ENCODE measurements around the gene PPP1CB. TPM values are rescaled to one million over a fixed set of nuclear protein-coding genes. Genes with fewer than 3 reads are reported as not detected.

Gene PPP1CB
- total RNA-seq, 2 experiments from 2014 or later = 290 to 304 TPM

GRCh38 chr2:28828382-28828781 lies 76.8 kb downstream of the PPP1CB start:
- intact Hi-C loops (cut with DNase I, micrococcal nuclease) = no loop called here
- POLR2A ChIA-PET = no interaction called here
- CTCF ChIA-PET = no interaction called here

DNA sequence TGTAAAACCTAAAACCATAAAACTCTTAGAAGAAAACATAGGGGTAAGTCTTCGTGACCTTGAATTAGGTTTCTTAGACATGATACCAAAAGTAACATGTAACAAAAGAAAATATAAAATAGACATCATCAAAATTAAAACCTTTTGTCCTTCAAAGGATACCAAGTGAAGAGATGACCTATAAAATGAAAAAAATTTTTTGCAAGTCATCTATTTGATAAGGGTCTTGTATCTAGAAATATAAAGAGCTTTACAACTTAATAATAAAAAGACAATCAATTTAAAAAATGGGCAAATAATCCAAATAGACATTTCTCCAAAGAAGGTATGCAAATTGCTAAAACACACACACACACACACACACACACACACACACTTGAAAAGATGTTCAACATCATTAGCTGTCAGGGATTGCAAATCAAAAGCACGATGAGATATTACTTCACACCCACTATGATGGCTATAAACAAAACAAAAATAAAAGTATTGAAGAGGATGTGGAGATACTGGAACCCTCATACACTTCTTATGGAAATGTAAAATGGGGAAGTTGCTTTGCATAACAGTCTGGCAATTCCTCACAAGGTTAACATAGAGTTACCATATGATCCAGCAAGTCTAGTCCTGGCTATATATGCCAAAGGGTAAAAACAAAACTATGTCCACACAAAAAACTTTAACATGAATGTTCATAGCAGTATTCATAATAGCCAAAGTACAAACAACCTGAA lies 82.3 kb downstream of the PPP1CB start:
- H3K36me3 ChIP-seq (ENCODE audit: insufficient read depth, low read length) = no peaks in the 10 kb centered on the region
- H3K4me1 ChIP-seq (ENCODE audit: insufficient read depth, low read length) = no peaks in the 10 kb centered on the region
- Mint-ChIP-seq H3K27ac (no peak overlapping the region), H3K36me3 (ENCODE audit: low read depth) (no peaks in the 10 kb centered on the region), H3K4me3 (no peak overlapping the region), H3K4me1 (ENCODE audit: low read depth) (no peaks in the 10 kb centered on the region), H3K9me3 (no peaks in the 10 kb centered on the region), H3K27me3 (no peaks in the 10 kb centered on the region)
- no peaks in the 10 kb centered on the region for H3K9me3 ChIP-seq (ENCODE audit: control insufficient read depth in 1 of 2, insufficient read depth in 1 of 2, low read length in 2 of 2)
- CTCF ChIA-PET = interaction anchor here (0.6 to 1.5 kb wide), 2 partner anchors 9 to 10 kb away, joined by 3 to 4 read pairs; no protein-coding TSS in a partner anchor
- TF ChIP-seq, protein P1, sequence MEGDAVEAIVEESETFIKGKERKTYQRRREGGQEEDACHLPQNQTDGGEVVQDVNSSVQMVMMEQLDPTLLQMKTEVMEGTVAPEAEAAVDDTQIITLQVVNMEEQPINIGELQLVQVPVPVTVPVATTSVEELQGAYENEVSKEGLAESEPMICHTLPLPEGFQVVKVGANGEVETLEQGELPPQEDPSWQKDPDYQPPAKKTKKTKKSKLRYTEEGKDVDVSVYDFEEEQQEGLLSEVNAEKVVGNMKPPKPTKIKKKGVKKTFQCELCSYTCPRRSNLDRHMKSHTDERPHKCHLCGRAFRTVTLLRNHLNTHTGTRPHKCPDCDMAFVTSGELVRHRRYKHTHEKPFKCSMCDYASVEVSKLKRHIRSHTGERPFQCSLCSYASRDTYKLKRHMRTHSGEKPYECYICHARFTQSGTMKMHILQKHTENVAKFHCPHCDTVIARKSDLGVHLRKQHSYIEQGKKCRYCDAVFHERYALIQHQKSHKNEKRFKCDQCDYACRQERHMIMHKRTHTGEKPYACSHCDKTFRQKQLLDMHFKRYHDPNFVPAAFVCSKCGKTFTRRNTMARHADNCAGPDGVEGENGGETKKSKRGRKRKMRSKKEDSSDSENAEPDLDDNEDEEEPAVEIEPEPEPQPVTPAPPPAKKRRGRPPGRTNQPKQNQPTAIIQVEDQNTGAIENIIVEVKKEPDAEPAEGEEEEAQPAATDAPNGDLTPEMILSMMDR (IDR thresholded peaks at IDR 0.05) = no peak
- H3K4me3 ChIP-seq (ENCODE audit: low read length) = no peak overlapping the region
- POLR2A ChIA-PET = no interaction called here
- DNase-seq = no peak
- intact Hi-C loops (cut with DNase I, micrococcal nuclease) = no loop called here
- H3K27me3 ChIP-seq (ENCODE audit: control insufficient read depth in 1 of 2, insufficient read depth in 2 of 2, low read length in 2 of 2) = no peaks in the 10 kb centered on the region
- H3K27ac ChIP-seq (ENCODE audit: low read depth in 1 of 2, low read length in 2 of 2) = no peak overlapping the region
- ATAC-seq (ENCODE audit: poor library complexity) = no peak

More at GRCh38 chr2:28828382-28828781, 76.8 kb downstream of the PPP1CB start:
- no peak overlapping the region for H3K27ac Mint-ChIP-seq
- no peaks in the 10 kb centered on the region for H3K4me1 ChIP-seq (ENCODE audit: insufficient read depth, low read length)
- no peaks in the 10 kb centered on the region for H3K36me3 ChIP-seq (ENCODE audit: insufficient read depth, low read length)
- H3K27me3 Mint-ChIP-seq = no peaks in the 10 kb centered on the region
- no peaks in the 10 kb centered on the region for H3K36me3 Mint-ChIP-seq (ENCODE audit: low read depth)
- no peak for ATAC-seq (ENCODE audit: poor library complexity)
- no peaks in the 10 kb centered on the region for H3K4me1 Mint-ChIP-seq (ENCODE audit: low read depth)
- H3K9me3 Mint-ChIP-seq = no peaks in the 10 kb centered on the region
- TF ChIP-seq, protein P1 (IDR thresholded peaks at IDR 0.05) = no peak
- H3K9me3 ChIP-seq (ENCODE audit: control insufficient read depth in 1 of 2, insufficient read depth in 1 of 2, low read length in 2 of 2) = no peaks in the 10 kb centered on the region
- no peak overlapping the region for H3K4me3 ChIP-seq (ENCODE audit: low read length)
- H3K4me3 Mint-ChIP-seq = no peak overlapping the region
- H3K27ac ChIP-seq (ENCODE audit: low read depth in 1 of 2, low read length in 2 of 2) = no peak overlapping the region
- DNase-seq = no peak
- no peaks in the 10 kb centered on the region for H3K27me3 ChIP-seq (ENCODE audit: control insufficient read depth in 1 of 2, insufficient read depth in 2 of 2, low read length in 2 of 2)

DNA sequence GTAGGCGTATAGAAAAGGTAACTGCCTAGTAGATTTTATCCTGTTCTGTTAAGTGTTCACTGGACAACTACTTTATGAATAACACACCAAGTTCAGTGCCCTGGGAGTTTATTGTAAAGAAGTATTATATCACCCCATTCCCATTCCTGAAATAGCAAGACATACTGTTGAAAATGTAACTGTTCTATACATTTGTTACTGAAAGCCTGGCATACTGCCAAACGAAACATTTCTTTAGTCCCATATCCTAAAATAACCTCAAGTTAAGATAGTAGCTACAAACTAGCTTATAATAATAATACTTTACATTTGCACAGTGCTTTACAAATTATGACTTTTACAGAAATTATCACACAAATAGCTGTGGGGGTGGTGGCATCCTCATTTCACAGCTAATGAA lies 84.2 kb downstream of the PPP1CB start:
- ChIA-PET CTCF (interaction anchor here (0.9 kb wide), 1 partner anchor 269 kb away, joined by 4 read pairs; no protein-coding TSS in a partner anchor), POLR2A (no interaction called here)
- no peaks in the 10 kb centered on the region for H3K4me1 Mint-ChIP-seq (ENCODE audit: low read depth)
- Histone ChIP-seq H3K27ac (ENCODE audit: low read depth in 1 of 2, low read length in 2 of 2) (no peak overlapping the region), H3K36me3 (ENCODE audit: insufficient read depth, low read length) (no peaks in the 10 kb centered on the region), H3K9me3 (ENCODE audit: control insufficient read depth in 1 of 2, insufficient read depth in 1 of 2, low read length in 2 of 2) (no peaks in the 10 kb centered on the region), H3K4me1 (ENCODE audit: insufficient read depth, low read length) (no peaks in the 10 kb centered on the region), H3K27me3 (ENCODE audit: control insufficient read depth in 1 of 2, insufficient read depth in 2 of 2, low read length in 2 of 2) (no peaks in the 10 kb centered on the region), H3K4me3 (ENCODE audit: low read length) (no peak overlapping the region)
- H3K4me3 Mint-ChIP-seq = no peak overlapping the region
- ATAC-seq (ENCODE audit: poor library complexity) (no peak), DNase-seq (no peak)
- no peaks in the 10 kb centered on the region for H3K9me3 Mint-ChIP-seq
- H3K36me3 Mint-ChIP-seq (ENCODE audit: low read depth) = no peaks in the 10 kb centered on the region
- H3K27me3 Mint-ChIP-seq = no peaks in the 10 kb centered on the region
- TF ChIP-seq, protein P1 (IDR thresholded peaks at IDR 0.05) = no peak
- intact Hi-C loops (cut with DNase I, micrococcal nuclease) = no loop called here
- no peak overlapping the region for H3K27ac Mint-ChIP-seq

Data from CD4-positive, alpha-beta T cell (primary cell).